AG09319 (cell line): Measurements from ENCODE around the gene TOLLIP.

ENCODE experiments used
- DNase-seq: peaks from one replicate; pipeline ENCODE4 v3.0.0-alpha.2; 2010; ENCODE audit warnings: low read depth; ENCODE audit errors: extremely low read depth
- TF ChIP-seq, protein P1 (sequence below): IDR thresholded peaks from 2 replicates; pipeline ENCODE4 v1.5.1; 2011; ENCODE audit warnings: low read depth, mild to moderate bottlenecking, inconsistent platforms, low read length, moderate library complexity

TOLLIP gene

GRCh38 chr11:1303126-1303821 is 6.2 kb downstream of the TOLLIP start:
- TF ChIP-seq, protein P1, sequence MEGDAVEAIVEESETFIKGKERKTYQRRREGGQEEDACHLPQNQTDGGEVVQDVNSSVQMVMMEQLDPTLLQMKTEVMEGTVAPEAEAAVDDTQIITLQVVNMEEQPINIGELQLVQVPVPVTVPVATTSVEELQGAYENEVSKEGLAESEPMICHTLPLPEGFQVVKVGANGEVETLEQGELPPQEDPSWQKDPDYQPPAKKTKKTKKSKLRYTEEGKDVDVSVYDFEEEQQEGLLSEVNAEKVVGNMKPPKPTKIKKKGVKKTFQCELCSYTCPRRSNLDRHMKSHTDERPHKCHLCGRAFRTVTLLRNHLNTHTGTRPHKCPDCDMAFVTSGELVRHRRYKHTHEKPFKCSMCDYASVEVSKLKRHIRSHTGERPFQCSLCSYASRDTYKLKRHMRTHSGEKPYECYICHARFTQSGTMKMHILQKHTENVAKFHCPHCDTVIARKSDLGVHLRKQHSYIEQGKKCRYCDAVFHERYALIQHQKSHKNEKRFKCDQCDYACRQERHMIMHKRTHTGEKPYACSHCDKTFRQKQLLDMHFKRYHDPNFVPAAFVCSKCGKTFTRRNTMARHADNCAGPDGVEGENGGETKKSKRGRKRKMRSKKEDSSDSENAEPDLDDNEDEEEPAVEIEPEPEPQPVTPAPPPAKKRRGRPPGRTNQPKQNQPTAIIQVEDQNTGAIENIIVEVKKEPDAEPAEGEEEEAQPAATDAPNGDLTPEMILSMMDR = no peak
- DNase-seq = no peak

- DNase-seq = no peak
- TF ChIP-seq, protein P1 = no peak
These were observed 6.8 kb downstream of the TOLLIP start for GRCh38 chr11:1302461-1303125.

- DNase-seq = no peak
- TF ChIP-seq, protein P1 = no peak
These were observed 7.4 kb downstream of the TOLLIP start for GRCh38 chr11:1302041-1302460.

DNA sequence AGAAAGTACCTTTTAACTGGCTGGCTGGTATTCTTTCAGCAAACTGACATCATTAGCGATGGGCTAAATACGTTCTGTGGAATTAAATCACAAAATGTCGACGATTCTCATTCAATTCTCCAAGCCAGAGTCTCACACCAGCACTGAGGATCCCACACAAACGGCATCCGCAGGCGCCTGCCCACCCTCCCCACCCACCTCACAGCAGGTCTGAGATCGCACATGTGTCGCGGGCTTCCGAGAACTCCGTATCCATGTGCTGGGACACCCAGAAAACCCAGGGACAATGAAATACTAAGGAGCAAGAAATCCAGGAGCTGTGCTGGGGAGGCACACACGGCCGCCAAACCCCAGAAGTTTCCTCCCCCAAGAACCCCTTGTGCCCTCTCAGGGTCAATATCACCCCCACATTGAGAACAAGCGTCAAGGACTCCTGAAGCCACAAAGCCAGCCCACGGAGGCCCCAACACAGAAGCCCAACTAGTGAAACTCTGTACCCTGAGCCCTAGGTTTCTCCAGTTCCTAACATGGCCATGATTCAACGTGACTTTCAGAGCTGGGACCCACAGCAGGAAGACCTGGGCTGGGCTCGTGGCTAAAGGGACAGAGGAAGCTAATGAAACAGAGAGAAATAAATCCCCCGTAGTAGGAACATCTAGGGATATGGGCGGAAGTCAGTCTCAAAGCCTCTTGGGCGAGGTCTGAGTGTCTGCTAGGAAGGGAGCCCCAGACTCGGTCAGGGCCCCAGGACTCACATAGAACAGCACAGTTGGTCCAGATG is 8.0 kb downstream of the TOLLIP start:
- DNase-seq = no peak
- TF ChIP-seq, protein P1 = no peak

DNA sequence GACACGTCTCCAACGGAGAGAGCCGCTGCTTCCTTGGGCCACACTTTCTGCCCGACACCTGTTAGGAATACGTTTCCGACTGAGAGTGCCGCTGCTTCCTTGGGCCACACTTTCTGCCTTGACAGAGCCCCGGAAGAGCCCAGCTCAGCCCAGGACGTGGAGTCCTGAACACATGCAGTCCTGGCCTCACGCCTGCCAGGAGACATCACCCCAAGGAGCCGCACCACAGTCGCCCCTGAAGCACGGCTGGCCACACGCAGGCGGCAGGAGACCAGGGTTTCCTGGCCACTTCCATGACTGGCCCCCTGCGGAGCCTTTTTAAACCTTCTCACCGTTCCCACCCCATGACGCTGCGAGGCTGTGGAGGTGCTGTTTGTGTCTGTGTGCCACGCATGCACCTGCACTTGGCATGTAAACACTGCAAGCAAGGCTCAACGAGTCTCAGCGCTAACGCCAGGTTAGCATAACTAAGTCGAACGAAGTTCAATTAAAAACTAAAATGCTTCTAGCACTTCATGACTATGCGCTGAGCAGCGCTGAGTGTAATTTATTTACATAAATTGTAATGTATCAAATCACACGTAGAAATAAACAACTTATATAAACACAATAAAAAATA is 8.8 kb downstream of the TOLLIP start:
- DNase-seq = no peak
- TF ChIP-seq, protein P1 = no peak

- TF ChIP-seq, protein P1 = no peak
- DNase-seq = no peak
These were observed 9.3 kb downstream of the TOLLIP start for GRCh38 chr11:1300121-1300520.
